ENCODE measurements around the gene TIMP1. TPM values are rescaled to one million over a fixed set of nuclear protein-coding genes. Genes with fewer than 3 reads are reported as not detected.
"Not testable (repeated sequence)": the region's sequence is repeated elsewhere in the genome, so short reads cannot be mapped to it uniquely, and the experiment has no call there.

Gene TIMP1
- total RNA-seq, 2 experiments from 2014 or later = 14.5 to 23.5 TPM

GRCh38 chrX:47597222-47597621 is 15.0 kb downstream of the TIMP1 start:
- Mint-ChIP-seq H3K27ac (no peak overlapping the region), H3K4me3 (no peak overlapping the region), H3K4me1 (peaks cover 9% of the 10 kb centered on the region), H3K9me3 (ENCODE audit: low read depth) (peaks cover 4% of the 10 kb centered on the region), H3K27me3 (peaks cover 11% of the 10 kb centered on the region), H3K36me3 (peaks cover 2% of the 10 kb centered on the region)
- no peak for DNase-seq
- CTCF ChIA-PET = no interaction called here
- no peak for ATAC-seq

DNA sequence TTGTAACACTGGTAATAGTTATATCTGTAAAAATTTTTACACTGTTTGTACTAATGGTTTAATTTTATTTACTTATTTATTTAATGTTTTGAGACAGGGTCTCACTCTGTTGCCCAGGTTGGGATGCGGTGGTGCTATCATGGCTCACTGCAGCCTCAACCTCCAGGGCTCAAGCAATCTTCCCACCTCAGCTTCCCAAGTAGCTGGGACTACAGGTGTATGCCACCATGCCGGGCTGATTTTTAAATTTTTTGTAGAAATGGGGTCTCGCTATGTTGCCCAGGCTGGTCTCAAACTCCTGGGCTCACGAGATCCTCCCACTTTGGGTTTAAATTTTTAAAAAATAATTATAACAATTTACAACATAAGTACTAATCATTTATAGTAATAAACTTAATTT is 20.9 kb downstream of the TIMP1 start:
- H3K27ac Mint-ChIP-seq; DNase-seq; H3K4me3 Mint-ChIP-seq; H3K4me1 Mint-ChIP-seq; H3K36me3 Mint-ChIP-seq; H3K9me3 Mint-ChIP-seq (ENCODE audit: low read depth); ATAC-seq; CTCF ChIA-PET; H3K27me3 Mint-ChIP-seq: not testable (repeated sequence)

GRCh38 chrX:47605024-47605423 is 22.8 kb downstream of the TIMP1 start:
- Mint-ChIP-seq H3K4me1 (no peaks in the 10 kb centered on the region), H3K9me3 (ENCODE audit: low read depth) (no peaks in the 10 kb centered on the region), H3K27ac (no peak overlapping the region), H3K4me3 (no peak overlapping the region), H3K36me3 (no peaks in the 10 kb centered on the region), H3K27me3 (peaks cover 5% of the 10 kb centered on the region)
- DNase-seq (no peak), ATAC-seq (no peak)
- CTCF ChIA-PET = no interaction called here

GRCh38 chrX:47607091-47607490 is 24.9 kb downstream of the TIMP1 start:
- no peak overlapping the region for H3K27ac Mint-ChIP-seq
- no peaks in the 10 kb centered on the region for H3K27me3 Mint-ChIP-seq
- ATAC-seq (no peak), DNase-seq (no peak)
- no peaks in the 10 kb centered on the region for H3K9me3 Mint-ChIP-seq (ENCODE audit: low read depth)
- CTCF ChIA-PET = no interaction called here
- H3K4me1 Mint-ChIP-seq = no peaks in the 10 kb centered on the region
- no peaks in the 10 kb centered on the region for H3K36me3 Mint-ChIP-seq
- H3K4me3 Mint-ChIP-seq = no peak overlapping the region

GRCh38 chrX:47608130-47608810 is 26.0 kb downstream of the TIMP1 start:
- no peak overlapping the region for H3K4me3 Mint-ChIP-seq
- CTCF ChIA-PET = interaction anchor here (0.6 kb wide), 1 partner anchor 37 kb away, joined by 3 read pairs; no protein-coding TSS in a partner anchor
- no peak for DNase-seq
- H3K9me3 Mint-ChIP-seq (ENCODE audit: low read depth) = no peaks in the 10 kb centered on the region
- no peak overlapping the region for H3K27ac Mint-ChIP-seq
- no peaks in the 10 kb centered on the region for H3K27me3 Mint-ChIP-seq
- no peaks in the 10 kb centered on the region for H3K4me1 Mint-ChIP-seq
- no peaks in the 10 kb centered on the region for H3K36me3 Mint-ChIP-seq
- ATAC-seq = no peak

DNA sequence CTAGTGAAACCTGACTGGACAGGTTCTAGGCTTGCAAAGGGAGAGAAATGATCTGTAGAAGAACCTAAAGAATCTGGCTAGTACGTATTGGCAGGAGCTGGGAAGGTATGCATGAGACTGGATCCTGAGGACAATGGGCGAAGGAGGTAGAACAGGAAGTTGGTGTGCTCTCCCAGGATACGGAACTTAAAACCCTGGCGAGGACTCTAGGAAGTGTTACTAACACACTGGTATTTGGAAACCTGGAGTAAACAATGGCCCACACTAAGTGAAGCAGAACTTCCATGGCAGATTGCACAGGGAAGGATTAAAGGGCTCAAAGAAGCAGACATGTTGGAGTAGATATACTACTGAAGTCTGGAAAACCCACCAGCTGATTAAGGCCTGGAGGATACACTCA is 28.3 kb downstream of the TIMP1 start:
- Mint-ChIP-seq H3K27me3 (no peaks in the 10 kb centered on the region), H3K9me3 (ENCODE audit: low read depth) (no peaks in the 10 kb centered on the region), H3K4me3 (no peak overlapping the region), H3K36me3 (no peaks in the 10 kb centered on the region), H3K4me1 (no peaks in the 10 kb centered on the region), H3K27ac (no peak overlapping the region)
- CTCF ChIA-PET = no interaction called here
- ATAC-seq (no peak), DNase-seq (no peak)

DNA sequence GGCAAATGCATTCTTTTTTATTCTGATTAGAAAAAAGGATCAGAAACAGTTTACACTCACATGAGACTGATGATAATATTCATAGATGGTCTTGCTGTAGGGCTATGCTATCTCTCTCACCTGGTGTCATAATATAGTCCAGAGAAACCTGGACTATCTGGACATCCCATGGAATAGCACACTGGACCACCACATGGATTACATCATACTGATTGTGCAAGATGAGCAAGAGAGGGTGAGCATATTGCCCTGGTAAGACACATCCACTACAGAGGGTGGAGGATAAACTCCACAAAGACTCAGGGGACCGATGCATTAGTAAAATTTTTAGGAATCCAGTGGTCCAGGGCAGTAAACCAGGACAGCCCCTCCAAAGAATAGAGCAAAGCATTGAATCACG is 29.3 kb downstream of the TIMP1 start:
- CTCF ChIA-PET = no interaction called here
- Mint-ChIP-seq H3K27me3 (no peaks in the 10 kb centered on the region), H3K4me3 (no peak overlapping the region), H3K4me1 (no peaks in the 10 kb centered on the region), H3K36me3 (no peaks in the 10 kb centered on the region), H3K27ac (no peak overlapping the region), H3K9me3 (ENCODE audit: low read depth) (no peaks in the 10 kb centered on the region)
- DNase-seq (no peak), ATAC-seq (no peak)

- no peak for ATAC-seq
- H3K36me3 Mint-ChIP-seq = no peaks in the 10 kb centered on the region
- no peak for DNase-seq
- no peak overlapping the region for H3K27ac Mint-ChIP-seq
- H3K4me1 Mint-ChIP-seq = no peaks in the 10 kb centered on the region
- CTCF ChIA-PET = no interaction called here
- no peak overlapping the region for H3K4me3 Mint-ChIP-seq
- H3K27me3 Mint-ChIP-seq = no peaks in the 10 kb centered on the region
- no peaks in the 10 kb centered on the region for H3K9me3 Mint-ChIP-seq (ENCODE audit: low read depth)
These were observed 29.7 kb downstream of the TIMP1 start for GRCh38 chrX:47611926-47612325.

- H3K36me3 Mint-ChIP-seq = no peaks in the 10 kb centered on the region
- no peak for ATAC-seq
- H3K27me3 Mint-ChIP-seq = peaks cover 1% of the 10 kb centered on the region
- no peak overlapping the region for H3K4me3 Mint-ChIP-seq
- H3K4me1 Mint-ChIP-seq = no peaks in the 10 kb centered on the region
- DNase-seq = no peak
- no peak overlapping the region for H3K27ac Mint-ChIP-seq
- no peaks in the 10 kb centered on the region for H3K9me3 Mint-ChIP-seq (ENCODE audit: low read depth)
- CTCF ChIA-PET = no interaction called here
These were observed 30.2 kb downstream of the TIMP1 start for GRCh38 chrX:47612418-47612817.

DNA sequence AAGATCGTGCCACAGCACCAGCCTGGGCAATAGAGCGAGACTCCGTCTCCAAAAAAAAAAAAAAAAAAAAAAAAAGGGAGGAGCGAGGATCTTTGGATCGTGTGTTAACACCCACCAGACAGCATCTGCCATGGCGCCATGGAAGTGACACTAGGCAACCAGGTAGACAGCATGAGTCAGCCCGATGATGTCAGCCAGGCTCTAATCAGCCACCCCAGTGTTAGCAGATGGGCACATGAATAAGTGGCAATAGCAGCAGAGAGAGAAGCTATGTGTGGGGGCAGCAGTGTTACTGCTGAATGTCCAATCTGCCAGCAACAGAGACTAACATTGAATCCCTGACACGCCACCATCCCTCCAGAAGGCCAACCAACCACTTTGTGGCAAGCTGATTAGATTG is 30.8 kb downstream of the TIMP1 start:
- no peaks in the 10 kb centered on the region for H3K9me3 Mint-ChIP-seq (ENCODE audit: low read depth)
- no peak overlapping the region for H3K27ac Mint-ChIP-seq
- no peak overlapping the region for H3K4me3 Mint-ChIP-seq
- H3K27me3 Mint-ChIP-seq = peaks cover 8% of the 10 kb centered on the region
- DNase-seq (no peak), ATAC-seq (no peak)
- no peaks in the 10 kb centered on the region for H3K36me3 Mint-ChIP-seq
- CTCF ChIA-PET = no interaction called here
- no peaks in the 10 kb centered on the region for H3K4me1 Mint-ChIP-seq

GRCh38 chrX:47614618-47615017 is 32.4 kb downstream of the TIMP1 start:
- peaks cover 17% of the 10 kb centered on the region for H3K27me3 Mint-ChIP-seq
- CTCF ChIA-PET = no interaction called here
- peaks cover 3% of the 10 kb centered on the region for H3K4me1 Mint-ChIP-seq
- no peaks in the 10 kb centered on the region for H3K9me3 Mint-ChIP-seq (ENCODE audit: low read depth)
- no peaks in the 10 kb centered on the region for H3K36me3 Mint-ChIP-seq
- ATAC-seq (no peak), DNase-seq (no peak)
- H3K27ac Mint-ChIP-seq = no peak overlapping the region
- no peak overlapping the region for H3K4me3 Mint-ChIP-seq

DNA sequence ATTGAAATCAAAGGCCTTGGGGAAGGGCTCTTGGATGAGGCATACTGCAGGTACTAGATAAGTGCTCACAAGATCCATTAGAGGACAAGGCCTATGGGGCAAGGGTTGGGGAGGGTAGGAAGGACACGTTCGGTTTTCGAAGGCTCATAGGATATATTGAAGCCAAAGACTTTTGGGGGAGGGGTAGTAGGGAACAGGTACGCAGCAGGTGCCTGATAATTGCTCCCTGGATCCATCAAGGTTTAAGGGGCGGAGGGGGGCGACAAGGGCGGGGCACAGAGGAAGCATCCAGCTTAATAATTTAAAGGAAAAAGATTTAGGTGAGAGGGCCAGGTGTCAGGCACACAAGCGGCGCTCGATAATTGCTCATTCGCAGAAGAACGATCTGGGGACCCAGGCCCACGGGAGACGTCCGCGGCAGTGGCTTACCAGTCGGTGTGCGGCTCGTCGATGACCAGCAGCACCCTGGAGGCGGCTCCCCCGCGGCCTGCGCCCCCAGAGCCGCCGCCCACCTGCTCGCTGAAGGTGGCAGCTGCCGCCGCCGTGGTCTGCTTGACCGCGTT is 36.8 kb downstream of the TIMP1 start:
- no peak for ATAC-seq
- peak overlapping the region; percentile 43 for H3K4me3 Mint-ChIP-seq
- no peaks in the 10 kb centered on the region for H3K36me3 Mint-ChIP-seq
- no peak for DNase-seq
- CTCF ChIA-PET = interaction anchor here (1.5 kb wide), 1 partner anchor 10 kb away, joined by 4 read pairs; no protein-coding TSS in a partner anchor
- H3K9me3 Mint-ChIP-seq (ENCODE audit: low read depth) = no peaks in the 10 kb centered on the region
- H3K27ac Mint-ChIP-seq = no peak overlapping the region
- peaks cover 9% of the 10 kb centered on the region for H3K4me1 Mint-ChIP-seq
- peaks cover 47% of the 10 kb centered on the region for H3K27me3 Mint-ChIP-seq

- CTCF ChIA-PET = interaction anchor here (1.5 kb wide), 1 partner anchor 9 kb away, joined by 4 read pairs; no protein-coding TSS in a partner anchor
- ATAC-seq (peak; percentile 89), DNase-seq (peak; percentile 83)
- peaks cover 50% of the 10 kb centered on the region for H3K27me3 Mint-ChIP-seq
- H3K4me3 Mint-ChIP-seq = peak within 1 kb of the TSS; percentile 47
- no peak within 1 kb of the TSS for H3K27ac Mint-ChIP-seq
- no peaks in the 10 kb centered on the region for H3K9me3 Mint-ChIP-seq (ENCODE audit: low read depth)
- peaks cover 11% of the 10 kb centered on the region for H3K4me1 Mint-ChIP-seq
- H3K36me3 Mint-ChIP-seq = no peaks in the 10 kb centered on the region
These were observed 37.5 kb downstream of the TIMP1 start, which contains the start of gene SYN1 for GRCh38 chrX:47619486-47620302. SYN1 (minus strand) TSS chrX:47619857; CDS start chrX:47619728, 129 bp downstream.

DNA sequence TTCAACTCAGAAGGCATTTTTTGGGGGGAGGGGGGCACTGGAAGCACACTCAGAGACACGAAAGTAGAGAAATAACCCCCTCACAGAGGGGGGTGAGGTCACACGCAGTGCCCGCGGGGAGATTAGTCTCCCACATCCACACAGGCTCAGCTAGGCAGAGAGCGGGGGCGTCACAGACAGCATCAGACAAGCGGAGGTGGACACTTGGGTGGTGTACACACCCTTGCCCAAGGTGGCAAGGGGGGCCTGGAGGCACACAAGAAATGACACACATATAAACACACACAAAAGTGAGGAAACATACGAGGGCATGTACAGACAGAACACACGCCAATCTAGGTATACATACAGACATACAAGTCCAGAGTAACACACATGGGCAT is 38.1 kb downstream of the TIMP1 start:
- no peaks in the 10 kb centered on the region for H3K36me3 Mint-ChIP-seq
- peaks cover 11% of the 10 kb centered on the region for H3K4me1 Mint-ChIP-seq
- H3K27ac Mint-ChIP-seq = no peak overlapping the region
- H3K4me3 Mint-ChIP-seq = no peak overlapping the region
- ATAC-seq (no peak), DNase-seq (no peak)
- H3K9me3 Mint-ChIP-seq (ENCODE audit: low read depth) = no peaks in the 10 kb centered on the region
- H3K27me3 Mint-ChIP-seq = peaks cover 53% of the 10 kb centered on the region
- CTCF ChIA-PET = interaction anchor here (1.5 kb wide), 1 partner anchor 8 kb away, joined by 4 read pairs; no protein-coding TSS in a partner anchor
